Forelimb muscle (tissue), 1 donor: Measurements from ENCODE around the gene APC2. TPM values are rescaled to one million over a fixed set of nuclear protein-coding genes. Genes with fewer than 3 reads are reported as not detected.
A peak's percentile ranks its signal among the peaks of the same experiment; 100 is the strongest.

Experiments used
- DNase-seq: peaks from one replicate; pipeline ENCODE4 v3.0.0-alpha.2; 2013; ENCODE audit warnings: low read depth
- polyA plus RNA-seq: library from polyadenylated mRNA; unstranded; fragments of 120-200 nt; gene quantifications from one replicate; pipeline ENCODE4 v1.2.1, GENCODE V29; 2013; ENCODE audit not compliant: insufficient read length

APC2 gene, protein sequence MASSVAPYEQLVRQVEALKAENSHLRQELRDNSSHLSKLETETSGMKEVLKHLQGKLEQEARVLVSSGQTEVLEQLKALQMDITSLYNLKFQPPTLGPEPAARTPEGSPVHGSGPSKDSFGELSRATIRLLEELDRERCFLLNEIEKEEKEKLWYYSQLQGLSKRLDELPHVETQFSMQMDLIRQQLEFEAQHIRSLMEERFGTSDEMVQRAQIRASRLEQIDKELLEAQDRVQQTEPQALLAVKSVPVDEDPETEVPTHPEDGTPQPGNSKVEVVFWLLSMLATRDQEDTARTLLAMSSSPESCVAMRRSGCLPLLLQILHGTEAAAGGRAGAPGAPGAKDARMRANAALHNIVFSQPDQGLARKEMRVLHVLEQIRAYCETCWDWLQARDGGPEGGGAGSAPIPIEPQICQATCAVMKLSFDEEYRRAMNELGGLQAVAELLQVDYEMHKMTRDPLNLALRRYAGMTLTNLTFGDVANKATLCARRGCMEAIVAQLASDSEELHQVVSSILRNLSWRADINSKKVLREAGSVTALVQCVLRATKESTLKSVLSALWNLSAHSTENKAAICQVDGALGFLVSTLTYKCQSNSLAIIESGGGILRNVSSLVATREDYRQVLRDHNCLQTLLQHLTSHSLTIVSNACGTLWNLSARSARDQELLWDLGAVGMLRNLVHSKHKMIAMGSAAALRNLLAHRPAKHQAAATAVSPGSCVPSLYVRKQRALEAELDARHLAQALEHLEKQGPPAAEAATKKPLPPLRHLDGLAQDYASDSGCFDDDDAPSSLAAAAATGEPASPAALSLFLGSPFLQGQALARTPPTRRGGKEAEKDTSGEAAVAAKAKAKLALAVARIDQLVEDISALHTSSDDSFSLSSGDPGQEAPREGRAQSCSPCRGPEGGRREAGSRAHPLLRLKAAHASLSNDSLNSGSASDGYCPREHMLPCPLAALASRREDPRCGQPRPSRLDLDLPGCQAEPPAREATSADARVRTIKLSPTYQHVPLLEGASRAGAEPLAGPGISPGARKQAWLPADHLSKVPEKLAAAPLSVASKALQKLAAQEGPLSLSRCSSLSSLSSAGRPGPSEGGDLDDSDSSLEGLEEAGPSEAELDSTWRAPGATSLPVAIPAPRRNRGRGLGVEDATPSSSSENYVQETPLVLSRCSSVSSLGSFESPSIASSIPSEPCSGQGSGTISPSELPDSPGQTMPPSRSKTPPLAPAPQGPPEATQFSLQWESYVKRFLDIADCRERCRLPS (N-terminal part only)
- 0.91 TPM for polyA plus RNA-seq

DNA sequence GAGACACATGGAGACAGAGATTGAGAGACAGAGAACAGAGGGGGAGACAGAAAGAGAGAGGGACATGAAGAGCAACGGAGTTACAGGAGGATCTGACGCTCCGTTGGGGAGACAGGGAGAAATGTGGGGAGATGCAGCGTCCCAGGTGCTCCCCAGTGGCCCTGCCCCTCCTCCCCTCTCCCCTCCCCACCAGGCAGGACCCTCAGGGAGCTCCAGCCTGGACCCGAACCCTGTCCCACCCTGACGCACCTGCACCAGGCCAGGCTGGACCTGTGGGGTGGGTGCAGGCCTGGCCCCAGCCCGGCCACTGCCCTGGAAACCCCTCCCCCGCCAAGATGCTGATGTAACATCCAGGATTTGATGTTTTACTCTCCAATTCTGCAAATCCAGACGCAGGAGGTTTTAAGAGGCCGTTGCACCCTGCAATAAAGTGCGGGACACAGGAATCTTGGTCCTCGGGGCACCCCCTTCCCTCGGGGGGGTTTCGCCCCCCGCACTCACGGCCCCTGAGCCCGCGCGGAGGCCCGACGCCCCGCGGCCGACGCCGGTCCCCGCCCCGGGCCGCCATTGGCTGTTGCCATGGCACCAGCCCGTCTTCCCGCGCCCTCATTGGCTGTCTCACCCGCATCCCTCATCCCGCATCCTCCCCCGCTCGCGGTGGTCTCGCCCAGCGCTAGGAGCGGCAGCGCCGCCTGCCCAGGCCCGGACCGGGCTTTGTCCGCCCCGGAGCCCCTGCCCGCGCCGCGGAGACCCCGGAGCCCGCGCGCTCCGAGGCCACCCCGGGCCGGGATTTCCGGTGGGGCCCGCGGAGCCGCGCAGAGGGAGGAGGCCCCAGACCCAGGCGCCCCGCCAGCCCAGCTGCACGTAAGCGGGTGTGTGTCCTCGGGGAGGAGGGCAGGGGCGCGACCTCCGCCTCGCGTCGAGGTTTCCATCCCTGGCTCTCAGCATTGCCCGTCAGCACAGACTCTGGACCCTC lies at the start of gene APC2:
APC2 (plus strand) TSS at position 655 of the 976 bp plus-strand sequence. CDS start 2,881 bp downstream, outside the sequence.
- DNase-seq, result no peak

DNA sequence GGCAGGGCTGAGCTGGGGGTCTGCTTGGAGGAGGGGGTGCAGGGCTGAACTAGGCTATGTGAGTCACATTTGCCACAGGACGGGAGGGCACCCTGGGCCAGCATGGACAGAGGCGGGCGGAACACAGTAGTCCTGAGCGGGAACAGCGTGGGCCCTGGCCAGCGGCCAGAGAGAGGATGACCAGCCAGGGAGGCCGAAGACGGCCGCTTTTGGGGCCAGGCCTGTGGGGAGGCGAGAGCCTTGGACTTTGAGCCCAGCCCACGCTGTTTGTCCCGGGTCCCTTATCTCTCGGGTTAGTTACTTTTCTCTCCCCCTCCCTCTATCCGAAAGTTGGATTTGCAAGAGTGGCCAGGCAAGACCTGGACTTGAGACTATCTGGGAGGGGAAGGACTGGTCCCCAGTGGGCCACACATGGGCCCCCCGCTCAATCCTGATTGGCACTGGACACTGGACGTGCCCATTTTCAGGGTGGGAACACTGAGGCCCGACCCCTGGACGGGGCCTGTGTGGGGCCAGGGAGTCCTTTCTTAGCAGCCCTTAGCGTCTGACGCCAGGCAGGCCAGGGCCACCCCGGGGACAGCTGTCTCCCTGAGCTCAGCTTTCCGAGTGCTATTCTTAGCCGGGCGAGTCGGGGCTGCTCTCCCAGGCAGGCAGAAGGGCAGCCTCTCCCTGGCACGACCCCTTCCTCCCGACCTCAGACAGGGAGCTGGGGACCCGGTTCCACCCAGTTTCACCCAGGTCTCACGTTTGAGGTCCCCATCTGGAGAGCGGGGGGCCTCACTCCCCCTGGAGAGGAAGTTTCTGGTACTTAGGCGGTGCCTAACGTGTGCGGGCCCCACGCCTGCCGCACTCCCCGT lies 49.4 kb upstream of the APC2 start:
- DNase-seq, result no peak

DNA sequence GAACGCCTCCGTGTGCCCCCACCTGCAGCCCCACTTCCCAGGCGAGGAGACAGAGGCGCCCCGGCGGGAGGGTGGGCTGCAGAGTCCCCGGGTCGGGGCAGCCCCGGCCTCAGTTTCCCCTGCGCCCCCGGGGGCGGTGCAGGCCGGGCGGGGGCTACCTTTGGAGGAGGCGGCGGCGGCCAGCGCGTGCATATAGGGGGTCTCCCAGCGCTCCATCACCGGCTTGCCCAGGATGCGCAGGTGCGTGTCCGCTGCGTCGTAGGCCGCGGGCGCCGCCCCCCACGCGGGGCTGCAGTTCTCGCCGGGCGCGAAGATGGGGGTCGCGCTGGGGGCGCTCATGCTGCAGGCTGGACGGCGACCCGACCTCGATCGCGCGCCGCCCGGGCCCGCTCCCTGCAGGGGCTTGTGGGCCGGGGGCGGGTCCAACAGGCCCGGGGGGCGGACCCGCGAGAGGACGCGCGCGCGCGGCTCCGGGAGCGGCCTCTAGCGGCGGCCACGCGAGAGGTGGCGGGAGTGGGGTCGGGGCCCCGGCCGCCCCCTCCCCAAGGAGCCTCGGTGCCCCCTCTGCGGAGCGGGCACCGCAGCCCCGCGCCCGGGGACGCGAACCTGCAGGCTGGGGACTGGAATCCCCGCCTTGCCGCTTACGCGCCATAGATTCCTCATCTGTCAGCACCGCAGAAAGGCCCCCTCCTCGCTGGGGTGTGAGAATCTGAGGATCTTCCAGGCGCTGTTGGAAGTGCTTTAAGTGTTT lies 48.6 kb upstream of the APC2 start, which contains the start of gene GAMT:
GAMT (minus strand) TSS at position 405 of the 751 bp plus-strand sequence; CDS start at position 339, 66 bp downstream.
- no peak for DNase-seq

DNA sequence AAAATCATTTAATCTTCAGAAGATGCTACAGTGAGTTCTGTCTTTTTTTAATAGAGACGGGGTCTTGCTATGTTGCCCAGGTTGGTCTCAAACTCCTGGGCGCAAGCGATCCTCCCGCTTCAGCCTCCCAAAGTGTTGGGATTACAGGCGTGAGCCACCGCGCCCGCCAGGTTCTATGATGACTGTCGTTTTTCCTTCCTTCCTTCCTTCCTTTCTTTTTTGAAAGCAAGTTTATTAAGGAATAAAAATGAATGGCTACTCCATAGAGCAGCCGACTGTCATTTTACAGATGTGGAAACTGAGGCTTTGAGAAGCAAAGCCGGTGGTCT lies 48.1 kb upstream of the APC2 start:
- DNase-seq, result no peak

DNA sequence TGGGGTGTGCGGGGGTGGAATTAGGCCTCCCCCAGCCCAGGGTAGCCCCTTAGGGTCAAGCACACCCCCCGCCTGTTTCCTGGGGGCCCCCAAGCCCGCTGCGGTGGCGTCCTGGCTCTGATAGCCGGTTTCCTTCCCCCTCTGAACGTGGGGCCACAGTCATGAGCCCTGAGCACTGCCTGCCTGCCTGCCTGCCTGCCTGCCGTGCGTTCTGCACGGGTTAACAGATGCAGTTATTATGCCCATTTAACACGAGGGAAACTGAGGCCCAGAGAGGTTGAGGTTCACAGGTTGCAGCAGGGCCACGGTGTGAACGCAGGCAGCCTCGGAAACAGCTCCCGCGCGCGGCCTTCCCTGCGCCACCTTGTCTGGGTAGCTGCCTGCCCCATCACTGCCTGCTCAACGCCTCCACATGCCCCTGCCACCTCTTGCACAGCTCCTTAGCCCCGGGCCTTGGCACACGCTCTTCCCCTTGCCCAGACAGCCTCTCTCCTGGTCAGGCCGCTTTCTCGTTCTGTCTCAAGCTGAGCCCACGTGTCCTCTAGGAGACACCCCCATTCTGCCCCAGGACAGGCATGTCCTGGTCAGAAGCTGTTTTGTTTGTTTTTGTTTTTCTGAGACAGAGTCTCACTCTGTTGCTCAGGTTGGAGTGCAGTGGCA lies 47.4 kb upstream of the APC2 start:
- DNase-seq, result no peak

DNA sequence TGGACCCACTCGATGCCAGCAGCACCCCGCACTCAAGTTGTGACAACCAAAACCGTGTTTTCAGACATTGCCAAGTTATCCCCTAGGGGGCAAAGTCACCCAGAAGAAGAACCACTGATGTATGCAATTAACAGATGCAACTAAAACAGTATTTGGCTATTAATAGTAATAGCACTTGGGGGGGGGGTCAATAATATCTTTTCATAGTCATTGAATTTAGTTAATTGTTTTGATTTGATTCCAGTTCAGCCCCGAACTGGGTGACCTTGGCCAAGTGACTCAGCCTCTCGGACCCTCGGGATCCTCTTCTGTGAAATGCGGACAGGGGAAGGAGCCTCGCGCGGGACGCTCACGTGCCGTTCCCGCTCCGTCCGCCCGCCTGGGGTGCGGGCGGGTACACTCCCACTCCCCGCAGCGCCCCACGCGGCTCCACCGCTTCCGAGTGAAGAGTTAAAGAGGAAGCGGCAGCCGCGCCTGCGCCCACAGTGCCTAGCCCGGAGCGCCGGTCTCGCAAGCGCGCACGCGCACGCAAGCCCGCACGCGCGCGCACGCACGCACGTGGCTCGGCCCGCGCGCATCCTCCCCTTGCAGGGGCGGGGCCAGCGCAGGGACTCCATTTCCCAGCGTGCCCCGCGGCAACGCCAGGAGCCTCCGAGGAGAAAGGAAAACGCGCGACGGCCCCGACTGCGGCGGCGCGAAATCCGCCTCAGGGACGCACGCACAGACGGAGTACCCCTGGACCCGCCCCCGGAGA lies 43.0 kb upstream of the APC2 start:
- DNase-seq, result peak; percentile 91

DNA sequence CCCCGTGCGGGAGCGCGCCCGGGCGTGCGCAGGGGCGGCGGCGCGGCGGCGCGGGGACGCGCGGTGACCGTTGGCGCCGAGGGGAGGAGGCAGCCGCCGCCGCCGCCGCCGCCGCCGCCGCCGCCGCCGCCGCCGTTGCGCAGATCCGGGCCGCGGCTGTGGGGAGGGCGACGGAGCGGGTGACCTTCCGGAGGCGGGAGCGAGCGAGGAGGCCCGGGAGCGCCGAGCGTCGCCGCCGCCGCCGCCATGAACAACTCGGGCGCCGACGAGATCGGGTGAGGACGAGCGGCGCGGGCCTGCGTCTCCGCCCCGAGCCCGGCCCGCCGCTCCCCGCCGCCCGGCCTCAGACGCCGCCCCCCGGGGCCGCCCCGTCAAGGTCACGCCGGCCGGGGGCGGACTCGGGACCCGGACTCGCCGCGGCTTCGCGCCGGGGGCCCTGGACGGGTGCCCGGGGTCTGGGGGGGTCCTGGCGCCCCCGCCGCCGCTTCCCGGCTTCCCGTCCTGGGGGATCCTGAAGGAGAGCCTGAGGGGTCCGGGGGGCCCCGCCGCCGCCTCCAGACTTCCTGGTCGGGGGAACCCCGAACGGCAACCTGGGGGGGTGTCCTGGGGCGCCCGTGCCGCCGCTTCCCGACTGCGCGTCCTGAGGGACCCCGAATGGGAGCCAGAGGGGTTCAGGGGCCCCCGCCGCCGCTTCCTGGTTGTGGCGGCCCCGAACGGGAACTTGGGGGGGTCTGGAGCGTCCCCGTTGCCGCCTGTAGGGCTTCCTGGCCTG lies 42.2 kb upstream of the APC2 start, which contains the start of gene DAZAP1:
DAZAP1 (plus strand) TSS at position 59 of the 772 bp plus-strand sequence; CDS start at position 247, 188 bp downstream.
- no peak for DNase-seq

DNA sequence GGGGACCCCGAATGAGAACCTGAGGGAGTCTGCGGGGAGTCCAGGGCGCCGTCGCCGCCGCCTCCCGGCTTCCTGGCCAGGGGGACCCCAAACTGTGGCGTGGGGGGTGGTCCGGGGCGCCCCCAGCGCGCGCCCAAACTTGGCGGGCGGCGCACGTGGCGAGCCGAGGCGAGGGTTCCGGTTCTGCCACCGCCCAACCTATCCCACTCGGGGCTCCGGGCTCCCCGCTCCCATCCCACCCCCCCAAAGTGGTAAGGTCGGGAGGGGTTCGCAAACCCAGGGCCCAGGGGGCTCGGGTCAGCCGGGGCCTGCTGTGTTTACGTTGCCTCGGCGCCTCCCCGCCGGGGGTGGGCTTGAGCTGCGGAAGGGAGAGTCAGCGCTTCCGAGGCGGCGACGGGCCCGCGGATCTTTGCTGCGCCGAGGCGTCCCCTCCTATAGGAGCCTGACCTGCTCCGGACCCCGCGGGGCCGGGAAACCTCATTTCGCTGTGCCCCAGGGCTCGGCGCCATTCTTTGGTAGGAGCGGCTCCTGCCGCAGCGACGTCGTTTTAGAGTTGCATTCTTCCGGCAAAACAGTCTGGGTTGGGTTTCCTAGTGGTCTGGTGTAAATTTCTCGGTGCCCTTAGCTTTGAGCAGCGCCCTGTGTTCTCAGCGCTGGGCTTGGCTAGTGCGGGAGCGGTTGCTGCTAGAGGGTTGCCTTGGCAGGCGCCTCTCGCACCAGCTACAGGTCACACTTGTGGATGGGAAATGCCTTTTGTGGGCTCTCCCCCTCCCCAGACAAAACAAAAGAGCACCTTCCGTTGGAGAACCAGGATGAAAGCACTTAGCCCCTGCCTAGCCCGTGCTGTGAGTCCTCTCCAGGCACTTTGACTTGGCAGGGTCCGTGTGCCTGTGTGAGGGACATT lies 41.4 kb upstream of the APC2 start:
- no peak for DNase-seq

DNA sequence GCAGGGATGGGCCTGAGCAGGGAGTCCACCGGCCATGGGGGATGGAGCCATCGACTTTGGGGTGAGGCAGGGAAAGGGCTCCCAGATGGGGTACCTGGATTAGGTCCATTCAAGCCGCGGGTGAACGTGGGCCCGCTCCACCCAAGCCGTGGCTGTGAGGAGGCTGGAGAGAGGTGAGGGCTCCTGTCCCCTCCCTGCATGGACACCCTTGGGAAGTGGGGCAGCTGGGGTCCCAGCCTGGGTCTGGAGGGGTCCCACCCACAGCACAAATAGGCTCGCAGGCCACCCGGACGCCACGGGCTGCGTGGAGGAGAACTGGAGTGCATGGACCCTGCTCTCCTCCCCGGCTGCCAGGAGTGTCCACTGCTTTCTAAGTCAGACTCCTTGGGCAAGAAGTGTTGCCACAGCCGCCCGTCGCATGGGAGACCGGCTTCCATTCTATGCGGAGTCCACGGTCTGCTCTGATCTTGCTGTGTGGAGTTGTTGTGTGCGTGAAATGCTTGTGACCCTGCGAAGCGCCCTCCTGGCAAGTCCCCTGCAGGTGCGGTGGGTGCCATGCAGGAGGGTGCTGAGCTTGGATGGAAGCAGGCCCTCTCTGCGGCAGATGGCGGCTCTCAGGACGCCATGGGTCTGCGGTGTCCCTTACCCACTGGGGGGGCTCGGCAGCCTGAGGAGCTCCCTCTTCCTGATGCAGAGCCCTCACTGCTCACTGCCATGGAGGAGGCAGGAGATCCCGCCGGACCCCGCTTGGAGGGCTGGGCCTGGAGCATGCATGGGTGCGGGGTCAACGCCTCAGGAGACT lies 40.5 kb upstream of the APC2 start:
- DNase-seq, result no peak

DNA sequence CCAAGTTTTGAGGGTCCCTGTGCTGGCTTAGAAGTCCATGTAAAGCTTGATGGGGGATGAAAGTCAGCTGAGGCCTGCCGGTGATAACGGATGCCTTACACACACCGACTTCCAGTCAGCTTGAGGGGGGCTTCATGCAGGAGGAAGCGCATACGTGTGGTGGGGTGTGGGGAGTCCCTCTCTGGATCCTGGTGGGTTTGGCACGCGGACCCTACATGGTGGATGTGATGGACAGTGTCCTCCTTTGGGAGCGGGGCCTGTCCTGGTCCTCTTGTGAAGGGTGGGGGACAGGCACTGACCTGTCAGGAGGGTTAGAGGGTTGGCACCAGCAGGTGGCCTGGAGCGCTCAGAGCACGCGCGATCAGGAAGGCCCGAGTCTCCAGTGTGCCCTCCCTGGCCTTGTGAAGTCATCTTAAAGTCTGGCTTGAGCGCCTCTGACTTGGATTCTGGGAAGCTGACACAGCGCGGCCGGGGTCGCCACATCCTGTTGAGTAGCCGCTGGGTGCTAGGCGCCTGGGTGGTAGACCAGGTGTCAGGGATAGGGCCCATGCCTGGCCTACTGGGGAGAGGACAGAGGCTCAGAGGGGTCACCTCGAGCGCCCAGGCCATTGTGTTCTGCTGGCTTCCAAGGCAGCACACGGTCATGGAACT lies 39.7 kb upstream of the APC2 start:
- DNase-seq, result no peak

DNA sequence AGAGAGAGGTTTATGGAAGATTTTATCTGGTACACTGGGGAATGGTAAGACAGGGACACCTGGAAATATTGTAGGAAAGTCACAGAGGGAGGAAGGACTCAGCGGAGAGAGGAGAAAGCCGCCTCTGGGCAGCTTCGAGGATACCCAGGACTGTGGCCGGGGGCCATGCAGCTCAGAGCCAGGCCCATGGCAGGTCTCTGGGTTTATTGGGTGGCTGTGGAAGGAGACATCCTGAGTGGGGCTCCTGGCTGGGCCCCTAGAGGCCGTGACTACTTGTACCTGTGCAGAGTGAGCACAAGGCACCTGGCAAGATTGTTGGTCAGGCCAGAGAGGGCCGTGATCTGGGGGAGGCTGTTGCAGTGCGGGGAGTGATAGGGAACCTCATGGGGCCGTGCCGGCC lies 39.1 kb upstream of the APC2 start:
- no peak for DNase-seq

DNA sequence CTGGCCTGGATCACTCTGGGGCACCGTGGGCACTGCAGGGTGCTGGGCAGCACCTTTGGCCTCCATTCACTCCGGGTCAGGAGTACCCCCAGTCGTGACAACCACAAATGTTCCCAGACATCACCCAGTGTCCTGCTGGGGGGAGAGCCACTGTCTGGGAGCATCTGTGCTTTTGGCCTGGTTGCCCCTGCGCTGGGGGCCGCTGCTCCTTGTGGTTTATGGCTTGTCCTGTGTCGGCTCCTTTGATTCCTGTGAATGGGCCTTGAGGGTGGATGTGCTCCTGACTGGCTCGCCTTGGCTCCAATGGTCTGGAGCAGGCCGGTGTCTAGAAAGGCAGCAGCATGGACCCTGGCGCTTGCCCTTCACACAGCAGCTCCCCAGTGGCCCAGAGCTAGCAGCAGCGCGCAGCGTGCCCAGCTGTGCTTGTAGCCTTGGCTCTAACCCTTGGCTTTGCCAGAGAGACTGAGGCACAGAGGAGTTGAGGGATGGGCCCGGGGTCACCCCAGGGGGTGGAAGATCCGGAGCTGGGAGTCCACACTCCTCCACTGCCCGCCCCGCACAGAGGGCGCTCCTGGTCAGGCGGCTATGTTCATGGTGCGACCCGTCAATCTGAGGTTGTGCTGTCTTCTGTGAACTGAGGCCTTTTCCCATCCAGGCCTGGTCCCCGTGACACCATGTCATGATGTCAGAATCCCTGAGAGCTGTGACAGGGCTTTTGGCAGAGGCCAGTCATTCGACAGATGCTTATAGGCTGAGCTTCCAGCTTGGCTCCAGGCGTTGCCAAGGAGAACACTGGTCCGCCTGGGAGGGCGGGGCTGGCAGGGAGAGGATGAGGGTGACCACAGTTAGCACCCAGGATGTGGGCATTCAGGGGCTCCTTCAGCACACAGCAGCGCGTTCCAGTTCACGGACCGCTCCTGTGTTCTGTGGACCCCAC lies 38.4 kb upstream of the APC2 start:
- no peak for DNase-seq

DNA sequence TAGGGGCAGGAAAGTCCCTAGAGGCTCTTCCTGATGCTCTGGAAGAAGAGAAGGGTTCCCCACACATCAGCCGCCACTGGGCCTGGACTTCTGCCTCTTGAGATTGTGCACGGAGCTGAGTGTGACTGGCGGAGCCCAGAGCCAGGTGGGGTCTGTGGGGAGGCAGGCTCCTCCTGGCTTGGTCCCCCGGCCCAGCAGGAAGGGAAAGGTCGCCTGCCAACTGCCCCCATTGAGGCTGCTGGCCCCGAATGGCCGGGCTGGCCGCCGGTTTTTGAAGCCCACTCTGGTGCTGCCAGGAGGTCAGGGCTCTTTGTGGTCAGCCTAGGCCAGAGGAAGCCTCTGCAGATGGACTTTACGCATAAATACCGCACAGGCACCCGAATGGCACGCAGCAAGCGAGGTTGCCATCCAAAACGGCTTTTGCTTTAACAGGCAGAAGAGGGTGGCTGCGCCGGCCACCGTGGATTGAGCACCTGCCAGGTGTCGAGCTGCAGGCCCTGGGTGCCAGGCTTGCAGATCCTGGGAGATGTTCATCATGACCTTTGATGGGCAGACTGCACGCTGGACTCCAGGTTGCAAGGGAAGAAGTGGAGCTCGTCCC lies 37.5 kb upstream of the APC2 start:
- no peak for DNase-seq
